ENCODE data around the gene SLC35B4. TPM values are rescaled to one million over a fixed set of nuclear protein-coding genes. Genes with fewer than 3 reads are reported as not detected.
"Not testable (repeated sequence)": the region's sequence is repeated elsewhere in the genome, so short reads cannot be mapped to it uniquely, and the experiment has no call there.

Gene SLC35B4
- total and polyA plus RNA-seq, 8 donors = 14.3 to 33.1 (median 20.9) TPM

DNA sequence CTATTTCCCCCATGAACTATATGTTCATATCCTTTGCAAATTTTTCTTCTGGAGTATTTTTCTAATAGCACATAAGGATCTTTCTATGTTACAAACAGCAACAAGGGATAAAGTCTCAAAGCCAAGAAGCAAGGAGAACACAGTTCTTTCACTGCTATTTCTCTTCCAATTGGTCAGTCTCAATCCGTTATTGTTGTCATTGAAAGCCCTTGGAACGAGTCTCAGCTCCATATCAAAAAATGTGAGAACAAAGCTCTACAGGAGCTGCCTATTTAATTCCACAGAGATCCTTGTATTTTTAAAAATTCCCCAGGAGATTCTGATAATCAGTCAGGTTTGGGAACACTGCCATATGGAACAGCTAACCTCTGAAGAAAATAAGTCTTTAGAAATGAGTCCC lies 15.7 kb downstream of the SLC35B4 start:
- no peak overlapping the region for H3K27ac ChIP-seq
- no peaks in the 10 kb centered on the region for H3K4me1 ChIP-seq
- TF ChIP-seq, protein P1, sequence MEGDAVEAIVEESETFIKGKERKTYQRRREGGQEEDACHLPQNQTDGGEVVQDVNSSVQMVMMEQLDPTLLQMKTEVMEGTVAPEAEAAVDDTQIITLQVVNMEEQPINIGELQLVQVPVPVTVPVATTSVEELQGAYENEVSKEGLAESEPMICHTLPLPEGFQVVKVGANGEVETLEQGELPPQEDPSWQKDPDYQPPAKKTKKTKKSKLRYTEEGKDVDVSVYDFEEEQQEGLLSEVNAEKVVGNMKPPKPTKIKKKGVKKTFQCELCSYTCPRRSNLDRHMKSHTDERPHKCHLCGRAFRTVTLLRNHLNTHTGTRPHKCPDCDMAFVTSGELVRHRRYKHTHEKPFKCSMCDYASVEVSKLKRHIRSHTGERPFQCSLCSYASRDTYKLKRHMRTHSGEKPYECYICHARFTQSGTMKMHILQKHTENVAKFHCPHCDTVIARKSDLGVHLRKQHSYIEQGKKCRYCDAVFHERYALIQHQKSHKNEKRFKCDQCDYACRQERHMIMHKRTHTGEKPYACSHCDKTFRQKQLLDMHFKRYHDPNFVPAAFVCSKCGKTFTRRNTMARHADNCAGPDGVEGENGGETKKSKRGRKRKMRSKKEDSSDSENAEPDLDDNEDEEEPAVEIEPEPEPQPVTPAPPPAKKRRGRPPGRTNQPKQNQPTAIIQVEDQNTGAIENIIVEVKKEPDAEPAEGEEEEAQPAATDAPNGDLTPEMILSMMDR (IDR thresholded peaks at IDR 0.05) = no peak
- no peak overlapping the region for H3K4me3 ChIP-seq
- ATAC-seq (no peak), DNase-seq (no peak)
- no peaks in the 10 kb centered on the region for H3K9me3 ChIP-seq
- intact Hi-C loops (cut with DNase I) = no loop called here
- no peaks in the 10 kb centered on the region for H3K27me3 ChIP-seq
- peaks cover 0 to 75% of the 10 kb centered on the region in 2 donors for H3K36me3 ChIP-seq

GRCh38 chr7:134298902-134299683 lies 17.6 kb downstream of the SLC35B4 start:
- ATAC-seq = peak; percentile 46
- intact Hi-C loops (cut with DNase I) = no loop called here
- peaks cover 0 to 75% of the 10 kb centered on the region in 2 donors for H3K36me3 ChIP-seq

DNA sequence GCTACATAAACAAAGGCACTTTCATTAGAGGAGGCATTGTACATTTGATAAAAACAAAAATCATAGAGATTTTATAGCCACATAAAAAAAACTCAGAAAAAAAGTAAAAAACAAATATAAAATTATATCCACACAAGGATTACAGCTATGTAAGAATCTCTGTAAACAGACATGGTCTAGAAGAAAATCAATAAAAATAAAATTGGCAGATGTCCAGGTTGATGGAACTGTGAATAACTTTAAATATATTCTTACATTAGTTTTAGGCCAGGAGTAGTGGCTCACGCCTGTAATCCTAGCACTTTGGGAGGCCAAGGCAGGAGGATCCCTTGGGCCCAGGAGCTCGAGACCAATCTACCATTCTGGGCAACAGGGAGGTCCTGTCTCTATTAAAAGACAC lies 19.2 kb downstream of the SLC35B4 start:
- Histone ChIP-seq H3K4me3 (no peak overlapping the region), H3K27me3 (no peaks in the 10 kb centered on the region), H3K9me3 (no peaks in the 10 kb centered on the region), H3K4me1 (peaks cover 0 to 4% of the 10 kb centered on the region in 2 donors), H3K27ac (no peak overlapping the region), H3K36me3 (peaks cover 0 to 62% of the 10 kb centered on the region in 2 donors)
- DNase-seq (no peak), ATAC-seq (no peak)
- TF ChIP-seq, protein P1 (IDR thresholded peaks at IDR 0.05) = no peak
- intact Hi-C loops (cut with DNase I) = no loop called here

More at GRCh38 chr7:134298902-134299683, 17.6 kb downstream of the SLC35B4 start:
- H3K9me3 ChIP-seq = no peaks in the 10 kb centered on the region
- no peaks in the 10 kb centered on the region for H3K27me3 ChIP-seq
- TF ChIP-seq, protein P1 (IDR thresholded peaks at IDR 0.05) = no peak
- peak in 3 of 4 donors; percentile 41 to 91 (median 79) for DNase-seq
- no peak overlapping the region for H3K27ac ChIP-seq
- no peaks in the 10 kb centered on the region for H3K4me1 ChIP-seq
- H3K4me3 ChIP-seq = no peak overlapping the region

DNA sequence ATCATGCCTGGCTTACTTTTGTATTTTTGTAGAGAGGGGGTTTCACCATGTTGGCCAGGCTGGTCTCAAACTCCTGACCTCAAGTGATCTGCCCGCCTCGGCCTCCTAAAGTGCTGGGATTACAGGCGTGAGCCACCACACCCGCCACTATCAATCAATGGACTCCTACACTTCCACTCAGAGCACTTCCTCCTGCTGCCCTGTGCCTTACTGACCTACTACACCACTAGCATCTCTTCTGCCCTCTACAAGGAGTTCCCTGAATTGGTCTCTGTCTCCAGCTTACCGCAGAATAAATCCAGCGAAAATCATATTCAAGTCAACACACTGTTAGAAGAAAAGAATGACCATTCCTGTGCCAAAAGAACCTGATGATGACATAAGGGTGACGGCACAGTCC lies 20.7 kb downstream of the SLC35B4 start:
- H3K27ac ChIP-seq; intact Hi-C loops (cut with DNase I); DNase-seq; H3K4me3 ChIP-seq; ATAC-seq; H3K27me3 ChIP-seq; H3K4me1 ChIP-seq; H3K9me3 ChIP-seq: not testable (repeated sequence)
- H3K36me3 ChIP-seq = peaks cover 0 to 56% of the 10 kb centered on the region in 2 donors

GRCh38 chr7:134293002-134293740 lies 23.6 kb downstream of the SLC35B4 start:
- intact Hi-C loops (cut with DNase I) = no loop called here
- H3K4me1 ChIP-seq = peaks cover 0 to 4% of the 10 kb centered on the region in 2 donors
- no peak overlapping the region for H3K27ac ChIP-seq
- no peaks in the 10 kb centered on the region for H3K9me3 ChIP-seq
- TF ChIP-seq, protein P1 (IDR thresholded peaks at IDR 0.05) = no peak
- H3K36me3 ChIP-seq = peaks cover 0 to 31% of the 10 kb centered on the region in 2 donors
- DNase-seq (peak in 2 of 4 donors; percentile 24 to 50), ATAC-seq (peak; percentile 86)
- H3K27me3 ChIP-seq = no peaks in the 10 kb centered on the region
- no peak overlapping the region for H3K4me3 ChIP-seq
